ENCODE data around the gene SNRPD3. TPM values are rescaled to one million over a fixed set of nuclear protein-coding genes. Genes with fewer than 3 reads are reported as not detected.
"Not testable (repeated sequence)": the region's sequence is repeated elsewhere in the genome, so short reads cannot be mapped to it uniquely, and the experiment has no call there.

The SNRPD3 gene
- total RNA-seq, 1 donor from 2014 or later, result 147 TPM

GRCh38 chr22:24601217-24602104 lies 45.7 kb downstream of the SNRPD3 start:
- H3K36me3 ChIP-seq (ENCODE audit: control insufficient read depth, insufficient read depth, low read length), result no peaks in the 10 kb centered on the region
- DNase-seq (ENCODE audit: low read depth) (no peak), FAIRE-seq (no peak)
- H3K4me3 ChIP-seq (ENCODE audit: low read depth, low read length), result no peak overlapping the region
- TF ChIP-seq CTCF (IDR thresholded peaks at IDR 0.05; ENCODE audit: insufficient read depth, low read length, severe bottlenecking), result no peak
- H3K27me3 ChIP-seq (ENCODE audit: control insufficient read depth, insufficient read depth, low read length), result no peaks in the 10 kb centered on the region

GRCh38 chr22:24602105-24602749 lies 46.4 kb downstream of the SNRPD3 start:
- not testable (repeated sequence) for FAIRE-seq; H3K36me3 ChIP-seq (ENCODE audit: control insufficient read depth, insufficient read depth, low read length); H3K4me3 ChIP-seq (ENCODE audit: low read depth, low read length); H3K27me3 ChIP-seq (ENCODE audit: control insufficient read depth, insufficient read depth, low read length); DNase-seq (ENCODE audit: low read depth)

- FAIRE-seq; H3K4me3 ChIP-seq (ENCODE audit: low read depth, low read length); H3K36me3 ChIP-seq (ENCODE audit: control insufficient read depth, insufficient read depth, low read length); H3K27me3 ChIP-seq (ENCODE audit: control insufficient read depth, insufficient read depth, low read length); DNase-seq (ENCODE audit: low read depth): not testable (repeated sequence)
Measured at GRCh38 chr22:24602847-24603769, 47.3 kb downstream of the SNRPD3 start, which contains the start of gene GGT1. TSS of gene GGT1 (plus strand) at chr22:24603193. CDS start at chr22:24611082, 7,889 bp downstream.

- not testable (repeated sequence) for FAIRE-seq; DNase-seq (ENCODE audit: low read depth); H3K36me3 ChIP-seq (ENCODE audit: control insufficient read depth, insufficient read depth, low read length); H3K4me3 ChIP-seq (ENCODE audit: low read depth, low read length); H3K27me3 ChIP-seq (ENCODE audit: control insufficient read depth, insufficient read depth, low read length)
Measured at GRCh38 chr22:24603770-24604629, 48.2 kb downstream of the SNRPD3 start.

GRCh38 chr22:24606340-24606739 lies 50.5 kb downstream of the SNRPD3 start:
- peak; percentile 47 for FAIRE-seq
- H3K4me3 ChIP-seq (ENCODE audit: low read depth, low read length); DNase-seq (ENCODE audit: low read depth); H3K27me3 ChIP-seq (ENCODE audit: control insufficient read depth, insufficient read depth, low read length); H3K36me3 ChIP-seq (ENCODE audit: control insufficient read depth, insufficient read depth, low read length): not testable (repeated sequence)

- not testable (repeated sequence) for FAIRE-seq; H3K36me3 ChIP-seq (ENCODE audit: control insufficient read depth, insufficient read depth, low read length); H3K4me3 ChIP-seq (ENCODE audit: low read depth, low read length); H3K27me3 ChIP-seq (ENCODE audit: control insufficient read depth, insufficient read depth, low read length)
- DNase-seq (ENCODE audit: low read depth), result peak; percentile 39
Measured at GRCh38 chr22:24607429-24607983, 51.7 kb downstream of the SNRPD3 start.

GRCh38 chr22:24608327-24608726 lies 52.5 kb downstream of the SNRPD3 start:
- FAIRE-seq; DNase-seq (ENCODE audit: low read depth); H3K4me3 ChIP-seq (ENCODE audit: low read depth, low read length): not testable (repeated sequence)

GRCh38 chr22:24609888-24610287 lies 54.1 kb downstream of the SNRPD3 start:
- H3K4me3 ChIP-seq (ENCODE audit: low read depth, low read length); H3K27me3 ChIP-seq (ENCODE audit: control insufficient read depth, insufficient read depth, low read length); FAIRE-seq; H3K36me3 ChIP-seq (ENCODE audit: control insufficient read depth, insufficient read depth, low read length); DNase-seq (ENCODE audit: low read depth): not testable (repeated sequence)

More at GRCh38 chr22:24608327-24608726, 52.5 kb downstream of the SNRPD3 start:
- not testable (repeated sequence) for H3K27me3 ChIP-seq (ENCODE audit: control insufficient read depth, insufficient read depth, low read length); H3K36me3 ChIP-seq (ENCODE audit: control insufficient read depth, insufficient read depth, low read length)

- H3K4me3 ChIP-seq (ENCODE audit: low read depth, low read length); DNase-seq (ENCODE audit: low read depth); FAIRE-seq; H3K36me3 ChIP-seq (ENCODE audit: control insufficient read depth, insufficient read depth, low read length); H3K27me3 ChIP-seq (ENCODE audit: control insufficient read depth, insufficient read depth, low read length): not testable (repeated sequence)
Measured at GRCh38 chr22:24614794-24615193, 59.0 kb downstream of the SNRPD3 start.

GRCh38 chr22:24621244-24621643 lies 65.4 kb downstream of the SNRPD3 start:
- FAIRE-seq; H3K36me3 ChIP-seq (ENCODE audit: control insufficient read depth, insufficient read depth, low read length); H3K4me3 ChIP-seq (ENCODE audit: low read depth, low read length); H3K27me3 ChIP-seq (ENCODE audit: control insufficient read depth, insufficient read depth, low read length); DNase-seq (ENCODE audit: low read depth): not testable (repeated sequence)

- not testable (repeated sequence) for H3K36me3 ChIP-seq (ENCODE audit: control insufficient read depth, insufficient read depth, low read length); FAIRE-seq; DNase-seq (ENCODE audit: low read depth); H3K4me3 ChIP-seq (ENCODE audit: low read depth, low read length); H3K27me3 ChIP-seq (ENCODE audit: control insufficient read depth, insufficient read depth, low read length)
Measured at GRCh38 chr22:24622596-24622995, 66.8 kb downstream of the SNRPD3 start.
